HUES64 (cell line): ENCODE measurements around the gene ELMO1.
"Not testable (repeated sequence)": the region's sequence is repeated elsewhere in the genome, so short reads cannot be mapped to it uniquely, and the experiment has no call there.

Source experiments
- H3K27ac ChIP-seq: 2 replicates; pipeline ENCODE4 v1.7.0; 2013; ENCODE audit warnings: low read depth, low read length, inconsistent platforms
- H3K27me3 ChIP-seq: 2 replicates; pipeline ENCODE4 v1.6.1; 2013; ENCODE audit warnings: mild to moderate bottlenecking, low read length; ENCODE audit not compliant: insufficient read depth
- H3K36me3 ChIP-seq: 2 replicates; pipeline ENCODE4 v1.6.1; 2013; ENCODE audit warnings: mild to moderate bottlenecking, low read length; ENCODE audit not compliant: insufficient read depth
- H3K4me1 ChIP-seq: 2 replicates; pipeline ENCODE4 v1.6.1; 2013; ENCODE audit warnings: mild to moderate bottlenecking, low read length, moderate library complexity; ENCODE audit not compliant: insufficient read depth
- H3K4me3 ChIP-seq: 2 replicates; pipeline ENCODE4 v1.5.1; 2013; ENCODE audit warnings: mild to moderate bottlenecking, low read length, moderate library complexity
- H3K9ac ChIP-seq: 2 replicates; pipeline ENCODE4 v1.6.1; 2013; ENCODE audit warnings: mild to moderate bottlenecking, low read depth, low read length
- H3K9me3 ChIP-seq: 2 replicates; pipeline ENCODE4 v1.6.1; 2013; ENCODE audit warnings: low read depth, low read length; ENCODE audit not compliant: insufficient read depth
- WGBS: fragments of 150-250, 120-280 bp; methylation state at CpG from one replicate; pipeline ENCODE4 v1.1.7; 2013; ENCODE audit warnings: missing lambda C conversion rate; 5-methylcytosine and 5-hydroxymethylcytosine counted together

The ELMO1 gene

GRCh38 chr7:36985866-36986400 is 462.7 kb downstream of the ELMO1 start:
- Histone ChIP-seq H3K36me3 (no peaks in the 10 kb centered on the region), H3K9ac (no peak overlapping the region), H3K27me3 (no peaks in the 10 kb centered on the region), H3K4me1 (peaks cover 9% of the 10 kb centered on the region), H3K4me3 (no peak overlapping the region), H3K27ac (no peak overlapping the region), H3K9me3 (no peaks in the 10 kb centered on the region)
- 96% methylated on average over 12 of the region's 13 CpGs for WGBS

GRCh38 chr7:36985316-36985715 is 463.3 kb downstream of the ELMO1 start:
- 86% methylated on average over 5 of the region's 5 CpGs for WGBS
- no peaks in the 10 kb centered on the region for H3K36me3 ChIP-seq
- no peak overlapping the region for H3K4me3 ChIP-seq
- H3K9ac ChIP-seq = no peak overlapping the region
- H3K27ac ChIP-seq = no peak overlapping the region
- H3K27me3 ChIP-seq = no peaks in the 10 kb centered on the region
- H3K4me1 ChIP-seq = peaks cover 9% of the 10 kb centered on the region
- H3K9me3 ChIP-seq = no peaks in the 10 kb centered on the region

GRCh38 chr7:36984710-36985312 is 463.9 kb downstream of the ELMO1 start:
- Histone ChIP-seq H3K36me3 (no peaks in the 10 kb centered on the region), H3K27ac (no peak overlapping the region), H3K9ac (no peak overlapping the region), H3K4me3 (no peak overlapping the region), H3K9me3 (no peaks in the 10 kb centered on the region), H3K4me1 (peaks cover 9% of the 10 kb centered on the region), H3K27me3 (no peaks in the 10 kb centered on the region)
- WGBS = 90% methylated on average over 6 of the region's 6 CpGs

GRCh38 chr7:36984041-36984521 is 464.6 kb downstream of the ELMO1 start:
- Histone ChIP-seq H3K9ac (no peak overlapping the region), H3K27me3 (no peaks in the 10 kb centered on the region), H3K9me3 (no peaks in the 10 kb centered on the region), H3K36me3 (no peaks in the 10 kb centered on the region), H3K4me3 (no peak overlapping the region), H3K27ac (no peak overlapping the region), H3K4me1 (peaks cover 10% of the 10 kb centered on the region)
- WGBS = 89% methylated on average over 8 of the region's 9 CpGs

- H3K9me3 ChIP-seq = no peaks in the 10 kb centered on the region
- H3K4me3 ChIP-seq = no peak overlapping the region
- H3K9ac ChIP-seq = no peak overlapping the region
- H3K36me3 ChIP-seq = no peaks in the 10 kb centered on the region
- H3K27ac ChIP-seq = no peak overlapping the region
- WGBS = 91% methylated on average over 3 of the region's 3 CpGs
- peaks cover 12% of the 10 kb centered on the region for H3K4me1 ChIP-seq
- no peaks in the 10 kb centered on the region for H3K27me3 ChIP-seq
Observed at GRCh38 chr7:36982766-36983165, 465.9 kb downstream of the ELMO1 start.

GRCh38 chr7:36979810-36980248 is 468.8 kb downstream of the ELMO1 start:
- H3K9me3 ChIP-seq = no peaks in the 10 kb centered on the region
- no peak overlapping the region for H3K27ac ChIP-seq
- H3K27me3 ChIP-seq = no peaks in the 10 kb centered on the region
- peaks cover 3% of the 10 kb centered on the region; the same call in 1 of the 2 replicates for H3K4me1 ChIP-seq
- no peak overlapping the region for H3K9ac ChIP-seq
- no peak overlapping the region for H3K4me3 ChIP-seq
- no peaks in the 10 kb centered on the region for H3K36me3 ChIP-seq
- 89% methylated on average over 3 of the region's 3 CpGs for WGBS

- 98% methylated on average over 2 of the region's 2 CpGs for WGBS
- Histone ChIP-seq H3K9me3 (no peaks in the 10 kb centered on the region), H3K27me3 (no peaks in the 10 kb centered on the region), H3K4me1 (peaks cover 3% of the 10 kb centered on the region; the same call in 1 of the 2 replicates), H3K36me3 (no peaks in the 10 kb centered on the region), H3K9ac (no peak overlapping the region), H3K4me3 (no peak overlapping the region), H3K27ac (no peak overlapping the region)
Observed at GRCh38 chr7:36978461-36978860, 470.2 kb downstream of the ELMO1 start.

GRCh38 chr7:36977878-36978277 is 470.8 kb downstream of the ELMO1 start:
- no peaks in the 10 kb centered on the region for H3K36me3 ChIP-seq
- H3K27ac ChIP-seq = no peak overlapping the region
- no peak overlapping the region for H3K4me3 ChIP-seq
- no peaks in the 10 kb centered on the region for H3K9me3 ChIP-seq
- no peak overlapping the region for H3K9ac ChIP-seq
- H3K27me3 ChIP-seq = no peaks in the 10 kb centered on the region
- peaks cover 3% of the 10 kb centered on the region; the same call in 1 of the 2 replicates for H3K4me1 ChIP-seq

GRCh38 chr7:36973534-36973933 is 475.1 kb downstream of the ELMO1 start:
- H3K9ac ChIP-seq, H3K4me3 ChIP-seq, H3K36me3 ChIP-seq, H3K27me3 ChIP-seq, H3K9me3 ChIP-seq, H3K4me1 ChIP-seq, H3K27ac ChIP-seq: not testable (repeated sequence)
- WGBS = 98% methylated on average over 28 of the region's 28 CpGs

- Histone ChIP-seq H3K27ac (no peak overlapping the region), H3K9ac (no peak overlapping the region), H3K4me3 (no peak overlapping the region), H3K36me3 (no peaks in the 10 kb centered on the region), H3K9me3 (no peaks in the 10 kb centered on the region), H3K4me1 (peaks cover 5% of the 10 kb centered on the region; the same call in 1 of the 2 replicates), H3K27me3 (no peaks in the 10 kb centered on the region)
- WGBS = 90% methylated on average over 5 of the region's 5 CpGs
Observed at GRCh38 chr7:36972140-36972518, 476.5 kb downstream of the ELMO1 start.

- no peak overlapping the region for H3K27ac ChIP-seq
- H3K4me3 ChIP-seq = no peak overlapping the region
- no peaks in the 10 kb centered on the region for H3K9me3 ChIP-seq
- no peak overlapping the region for H3K9ac ChIP-seq
- H3K27me3 ChIP-seq = no peaks in the 10 kb centered on the region
- peaks cover 5% of the 10 kb centered on the region; the same call in 1 of the 2 replicates for H3K4me1 ChIP-seq
- 88% methylated on average over 9 of the region's 9 CpGs for WGBS
- H3K36me3 ChIP-seq = no peaks in the 10 kb centered on the region
Observed at GRCh38 chr7:36971515-36972139, 477.0 kb downstream of the ELMO1 start.
